HepG2 (cell line): ENCODE measurements around the gene KIF2C. TPM values are rescaled to one million over a fixed set of nuclear protein-coding genes. Genes with fewer than 3 reads are reported as not detected.

Experiments used
- ATAC-seq: fragments of 200-7000 bp; cut with Tn5 transposase; 3 replicates; pipeline ENCODE4 v1.9.1; 2020; ENCODE audit warnings: mild to moderate bottlenecking, moderate library complexity
- BruUV-seq: library from RNA; stranded (reverse); fragments of 400-500 nt; replicated peaks from 2 replicates; lab custom pipeline; 2021; lab: Mats Ljungman, UMichigan
- CTCF ChIA-PET: fragments of 300-600 bp; formaldehyde crosslinking; extraction: SDS; loops from one replicate; lab custom pipeline; 2021; ENCODE audit warnings: low total read pairs, inconsistent platforms, low intra/inter-chr PET ratio; lab: Yijun Ruan, JAX
- POLR2A ChIA-PET: fragments of 350-600 bp; sonication (Branson Sonifier 250); formaldehyde crosslinking; loops from one replicate; lab custom pipeline; 2020; ENCODE audit warnings: antibody characterized with exemption, inconsistent platforms; lab: Yijun Ruan, JAX
- DNase-seq: peaks from one replicate; pipeline ENCODE4 v3.0.0-alpha.2; 2015; ENCODE audit warnings: low spot score
- FAIRE-seq: peaks from 3 replicates; lab custom pipeline; 2011; peaks lifted over from hg19 to GRCh38; lab: Jason Lieb, UNC
- H2AFZ ChIP-seq: one replicate; pipeline ENCODE4 v1.6.1; 2011; ENCODE audit warnings: low read length, inconsistent platforms
- H3K27ac ChIP-seq: fragments of 300-600 bp; 3 replicates; pipeline ENCODE4 v1.8.0; 2011; ENCODE audit warnings: mixed run types, mild to moderate bottlenecking, mixed read lengths, low read length, inconsistent platforms; ENCODE audit not compliant: insufficient read depth; ENCODE audit errors: extremely low read length
- H3K27me3 ChIP-seq, 2 experiments: fragments of 200-600 bp in 1 of 2; 2 replicates in 1 of 2; 3 replicates in 1 of 2; pipeline versions ENCODE4 v1.6.0 to v1.8.0; 2011; ENCODE audit warnings: low read length in 2 of 2, mild to moderate bottlenecking in 2 of 2, moderate library complexity in 2 of 2, inconsistent platforms in 1 of 2; ENCODE audit not compliant: insufficient read depth in 2 of 2, control insufficient read depth in 1 of 2
- H3K36me3 ChIP-seq, 2 experiments: fragments of 200-600 bp in 1 of 2; replicated peaks in 1 of 2; 2 replicates in 1 of 2; 3 replicates in 1 of 2; pipeline versions ENCODE4 v1.5.1 to v1.8.0; 2011; ENCODE audit warnings: low read length in 2 of 2, inconsistent platforms in 1 of 2; ENCODE audit not compliant: insufficient read depth in 2 of 2, control insufficient read depth in 1 of 2
- H3K4me1 ChIP-seq: 2 replicates; pipeline ENCODE4 v1.5.1; 2012; ENCODE audit warnings: low read length, inconsistent platforms; ENCODE audit not compliant: insufficient read depth
- H3K4me2 ChIP-seq: 2 replicates; pipeline ENCODE4 v1.6.0; 2011; ENCODE audit warnings: low read depth, low read length, inconsistent platforms
- H3K4me3 ChIP-seq, 3 experiments: fragments of 200-600 bp in 1 of 3; sonication (generic), shearing (Covaris generic) in 1 of 3; replicated peaks in 1 of 3; 2 replicates each; pipeline ENCODE4 v1.5.1; 2011 to 2016; ENCODE audit warnings: low read length in 3 of 3, inconsistent platforms in 2 of 3, low read depth in 2 of 3, mild to moderate bottlenecking in 2 of 3, control low read depth in 1 of 3, mixed read lengths in 1 of 3; ENCODE audit not compliant: insufficient read depth in 1 of 3
- H3K79me2 ChIP-seq: one replicate; pipeline ENCODE4 v1.6.1; 2011; ENCODE audit warnings: low read length, inconsistent platforms; ENCODE audit not compliant: insufficient read depth
- H3K9ac ChIP-seq: 2 replicates; pipeline ENCODE4 v1.6.0; 2011; ENCODE audit warnings: mild to moderate bottlenecking, low read depth, low read length, inconsistent platforms; ENCODE audit not compliant: insufficient read depth
- H3K9me3 ChIP-seq: 2 replicates; pipeline ENCODE4 v1.5.1; 2012; ENCODE audit warnings: mild to moderate bottlenecking, low read length
- H4K20me1 ChIP-seq: 2 replicates; pipeline ENCODE4 v1.6.0; 2011; ENCODE audit warnings: inconsistent platforms, mild to moderate bottlenecking, low read length, moderate library complexity; ENCODE audit not compliant: insufficient read depth
- DPF2 ChIP-seq: sonication (generic); formaldehyde crosslinking; IDR thresholded peaks from 2 replicates; pipeline ENCODE4 v1.4.0; 2020; ENCODE audit warnings: mild to moderate bottlenecking, low read depth, missing genetic modification reagents, borderline replicate concordance
- HNRNPL ChIP-seq: fragments of 200-400 bp; formaldehyde crosslinking; IDR thresholded peaks from 2 replicates; pipeline ENCODE4 v1.6.1; 2017; ENCODE audit warnings: mild to moderate bottlenecking, low read depth, low read length
- MEIS1 ChIP-seq: sonication (generic); formaldehyde crosslinking; IDR thresholded peaks from 2 replicates; pipeline ENCODE4 v1.9.0; 2021; ENCODE audit warnings: mild to moderate bottlenecking, missing genetic modification reagents, moderate library complexity, borderline replicate concordance
- PHB2 ChIP-seq: fragments of 450-650 bp; IDR thresholded peaks from 2 replicates; pipeline ENCODE4 v1.6.1; 2018; ENCODE audit not compliant: partially characterized antibody
- ZNF773 ChIP-seq: sonication (generic); formaldehyde crosslinking; IDR thresholded peaks from 2 replicates; pipeline ENCODE4 v1.4.0; 2020; ENCODE audit warnings: missing genetic modification reagents, borderline replicate concordance
- ZNF883 ChIP-seq: sonication (generic); formaldehyde crosslinking; IDR thresholded peaks from 2 replicates; pipeline ENCODE4 v1.5.1; 2020; ENCODE audit warnings: mild to moderate bottlenecking, missing genetic modification reagents; ENCODE audit errors: not compliant biosample characterization
- WGBS: methylation state at CpG from one replicate; pipeline ENCODE4 v1.1.6; 2017; ENCODE audit warnings: low lambda C conversion rate; 5-methylcytosine and 5-hydroxymethylcytosine counted together
- in situ Hi-C: cut with HindIII; loops from 2 replicates; pipeline ENCODE4 v1.10.0; 2017; ENCODE audit warnings: low pct_unique_long_range_greater_than_20kb; ENCODE audit not compliant: extremely low pct_ligation_motif_present
- intact Hi-C: fragments of 100-400 bp; cut with micrococcal nuclease; formaldehyde crosslinking; loops from one replicate; pipeline ENCODE4 v1.10.0; 2022; ENCODE audit not compliant: unreplicated experiment
- polyA plus RNA-seq, 8 experiments: library from polyadenylated mRNA; depleted of rRNA in 3 of 8; stranded (reverse) in 7 of 8; unstranded in 1 of 8; fragments of >200 nt; fragmentation: Illumina TruSeq in 4 of 8; extraction: Trizol in 4 of 8; gene quantifications; 2 replicates each; pipeline versions ENCODE4 v1.2.1 to v1.2.3, GENCODE V29; 2011 to 2016; ENCODE audit warnings: low read depth in 4 of 8, missing spikeins in 1 of 8, mixed read lengths in 1 of 8; ENCODE audit not compliant: insufficient read depth in 1 of 8
- total RNA-seq, 5 experiments: library from RNA; depleted of rRNA; stranded (reverse); fragments of >200 nt; fragmentation: Illumina TruSeq; extraction: Trizol; gene quantifications; 2 replicates each; pipeline ENCODE4 v1.2.3, GENCODE V29; 2016; ENCODE audit warnings: low read depth in 1 of 5
- TF ChIP-seq, protein P1 (sequence below): sonication (generic); formaldehyde crosslinking; IDR thresholded peaks from 2 replicates; pipeline ENCODE4 v1.4.0; 2020; ENCODE audit warnings: missing genetic modification reagents

The KIF2C gene
- total and polyA plus RNA-seq, 2 of the 13 experiments (the other 11 are each of a cell fraction or from before 2014, with no cell fraction given), result 29.7 to 53.7 TPM

DNA sequence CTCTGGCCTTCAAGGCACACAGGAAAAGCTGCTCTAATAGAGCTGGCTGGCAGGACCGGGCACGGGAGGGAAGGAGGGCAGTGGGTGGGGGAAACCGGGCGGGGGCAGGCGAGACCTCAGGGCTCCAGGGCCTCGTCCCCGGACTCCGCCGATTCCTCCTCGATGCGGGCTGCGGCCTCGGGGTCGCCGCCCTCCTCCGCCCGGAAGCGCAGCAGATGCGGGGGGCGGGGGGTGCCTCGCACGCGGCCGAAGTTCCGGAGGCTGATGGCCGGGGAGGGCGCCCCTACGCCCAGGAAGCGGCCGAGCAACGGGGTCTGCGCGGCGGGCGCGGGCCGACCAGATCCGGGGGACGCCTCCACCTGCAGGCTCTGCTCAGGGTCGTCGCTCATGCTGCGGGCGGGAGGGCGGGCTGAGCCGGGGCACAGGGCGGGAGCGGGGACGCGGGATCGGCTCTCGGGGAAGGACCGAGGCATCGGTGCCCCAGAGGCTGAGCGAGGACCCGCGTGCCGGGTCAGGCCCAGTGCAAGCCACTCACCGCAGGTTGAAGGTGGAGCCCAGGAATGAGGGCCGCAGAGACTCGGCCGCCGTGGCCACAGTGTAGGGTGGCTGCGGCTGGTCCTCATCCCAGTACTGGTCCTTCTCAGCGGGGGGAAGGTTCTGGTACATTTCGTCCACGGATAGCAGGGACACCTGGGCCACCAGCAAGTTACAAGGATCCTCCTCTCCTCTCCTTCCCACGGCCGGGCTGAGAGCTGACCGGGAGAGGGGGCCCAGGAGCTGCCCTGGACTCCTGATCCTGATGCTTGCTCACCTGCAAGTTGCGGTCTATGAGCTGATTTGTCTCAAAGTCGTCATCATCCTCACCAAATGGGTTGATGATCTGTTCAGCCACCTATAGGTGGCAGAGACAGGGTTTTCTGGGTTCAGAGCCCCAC lies 44.7 kb downstream of the KIF2C start (continued):
- TF ChIP-seq, protein P1, sequence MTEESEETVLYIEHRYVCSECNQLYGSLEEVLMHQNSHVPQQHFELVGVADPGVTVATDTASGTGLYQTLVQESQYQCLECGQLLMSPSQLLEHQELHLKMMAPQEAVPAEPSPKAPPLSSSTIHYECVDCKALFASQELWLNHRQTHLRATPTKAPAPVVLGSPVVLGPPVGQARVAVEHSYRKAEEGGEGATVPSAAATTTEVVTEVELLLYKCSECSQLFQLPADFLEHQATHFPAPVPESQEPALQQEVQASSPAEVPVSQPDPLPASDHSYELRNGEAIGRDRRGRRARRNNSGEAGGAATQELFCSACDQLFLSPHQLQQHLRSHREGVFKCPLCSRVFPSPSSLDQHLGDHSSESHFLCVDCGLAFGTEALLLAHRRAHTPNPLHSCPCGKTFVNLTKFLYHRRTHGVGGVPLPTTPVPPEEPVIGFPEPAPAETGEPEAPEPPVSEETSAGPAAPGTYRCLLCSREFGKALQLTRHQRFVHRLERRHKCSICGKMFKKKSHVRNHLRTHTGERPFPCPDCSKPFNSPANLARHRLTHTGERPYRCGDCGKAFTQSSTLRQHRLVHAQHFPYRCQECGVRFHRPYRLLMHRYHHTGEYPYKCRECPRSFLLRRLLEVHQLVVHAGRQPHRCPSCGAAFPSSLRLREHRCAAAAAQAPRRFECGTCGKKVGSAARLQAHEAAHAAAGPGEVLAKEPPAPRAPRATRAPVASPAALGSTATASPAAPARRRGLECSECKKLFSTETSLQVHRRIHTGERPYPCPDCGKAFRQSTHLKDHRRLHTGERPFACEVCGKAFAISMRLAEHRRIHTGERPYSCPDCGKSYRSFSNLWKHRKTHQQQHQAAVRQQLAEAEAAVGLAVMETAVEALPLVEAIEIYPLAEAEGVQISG (CRISPR knock-in tag), result peak; percentile 57
- TF ChIP-seq DPF2, result no peak
- TF ChIP-seq PHB2, result no peak

DNA sequence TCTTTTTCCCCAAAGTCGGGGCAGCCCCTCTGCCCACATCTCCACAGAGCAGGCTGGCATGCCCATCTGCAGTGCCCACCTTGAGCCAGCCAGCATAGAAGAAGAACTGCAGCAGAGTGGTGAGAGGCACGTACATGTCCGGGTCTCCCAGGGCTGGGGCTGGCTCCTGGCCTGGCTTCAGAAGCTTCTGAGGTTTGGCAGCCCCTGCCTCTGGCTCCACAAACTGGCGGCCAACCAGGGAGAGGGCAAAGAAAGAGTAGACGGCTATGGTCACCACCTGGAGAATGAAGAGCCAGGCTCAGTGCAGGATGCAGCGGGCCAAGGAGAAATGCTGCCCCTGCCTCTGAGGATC lies 45.4 kb downstream of the KIF2C start:
- WGBS, result 39% methylated on average over 6 of the region's 6 CpGs
- no peak for FAIRE-seq
- H3K9me3 ChIP-seq, result no peaks in the 10 kb centered on the region
- peak overlapping the region; percentile 83 for H3K9ac ChIP-seq
- peaks cover 3 to 13% of the 10 kb centered on the region in 2 experiments; a peak in 2 of 5 replicates for H3K27me3 ChIP-seq
- H4K20me1 ChIP-seq, result no peaks in the 10 kb centered on the region
- no peaks in the 10 kb centered on the region for H3K36me3 ChIP-seq
- DNase-seq, result no peak
- peak overlapping the region; percentile 54 to 79 (median 61) for H3K4me3 ChIP-seq
- POLR2A ChIA-PET, result interaction anchor here (1.0 to 3.6 kb wide), 10 partner anchors 9 to 518 kb away, joined by 3 to 47 read pairs (median 10); partner anchors contain the start of genes BTBD19, DYNLT4, EIF2B3 and PLK3
- no peak overlapping the region for H2AFZ ChIP-seq
- in situ Hi-C loops, result no loop called here
- no TSS peak for BruUV-seq
- peak; percentile 1 for TF ChIP-seq ZNF883 (CRISPR knock-in tag)
- 0 out of 2 replicates have a peak, but pooled peaks have one; percentile 15 for TF ChIP-seq MEIS1
- TF ChIP-seq ZNF773 (CRISPR knock-in tag), result no peak
- TF ChIP-seq HNRNPL, result peak; percentile 67
- peaks cover 53% of the 10 kb centered on the region for H3K4me1 ChIP-seq
- peak overlapping the region; percentile 76 for H3K4me2 ChIP-seq
- peak; percentile 9 for ATAC-seq
- CTCF ChIA-PET, result no interaction called here
- no peak overlapping the region for H3K27ac ChIP-seq
- no peaks in the 10 kb centered on the region for H3K79me2 ChIP-seq
- intact Hi-C loops, result no loop called here
